HG03108 (cell line): ENCODE results near the gene CASS4.

Source experiments
- ATAC-seq: cut with Tn5 transposase; IDR thresholded peaks from one replicate; pipeline ENCODE4 v1.9.1; 2021; ENCODE audit warnings: moderate library complexity; ENCODE audit not compliant: unreplicated experiment

CASS4 gene

GRCh38 chr20:56501116-56501515 lies 89.1 kb downstream of the CASS4 start:
- ATAC-seq = no peak

GRCh38 chr20:56503916-56504315 lies 91.9 kb downstream of the CASS4 start:
- ATAC-seq = no peak

- no peak for ATAC-seq
These were observed 92.4 kb downstream of the CASS4 start for GRCh38 chr20:56504373-56505005.

- ATAC-seq = no peak
These were observed 94.0 kb downstream of the CASS4 start for GRCh38 chr20:56506103-56506502.
